ENCODE data around the gene OPRM1. TPM values are rescaled to one million over a fixed set of nuclear protein-coding genes. Genes with fewer than 3 reads are reported as not detected.

Gene OPRM1
- total and polyA plus RNA-seq, 2 of the 8 experiments (the other 6 are each of a cell fraction or from before 2014, with no cell fraction given), result not detected

- Histone ChIP-seq H3K18ac (ENCODE audit: extremely low read depth, low read length) (no peak overlapping the region), H2BK20ac (ENCODE audit: low read length) (no peak overlapping the region), H2BK15ac (ENCODE audit: low read length) (no peak overlapping the region), H4K8ac (ENCODE audit: extremely low read depth, insufficient read depth, low read length) (no peak overlapping the region), H3K79me2 (ENCODE audit: control insufficient read depth in 1 of 2, insufficient read depth in 2 of 2, low read length in 2 of 2) (no peaks in the 10 kb centered on the region), H3K4me3 (ENCODE audit: extremely low read depth in 1 of 4, insufficient read depth in 2 of 4, low read depth in 3 of 4, low read length in 4 of 4) (no peak overlapping the region), H2BK120ac (replicated peaks; ENCODE audit: low read depth, low read length) (no peak overlapping the region), H2AK5ac (ENCODE audit: low read depth, low read length) (no peak overlapping the region), H4K20me1 (replicated peaks in 1 of 2; ENCODE audit: control insufficient read depth in 1 of 2, insufficient read depth in 2 of 2, low read length in 2 of 2) (no peaks in the 10 kb centered on the region), H3K4ac (replicated peaks; ENCODE audit: insufficient read length, low read depth, low read length) (no peak overlapping the region), H3K79me1 (ENCODE audit: low read depth, low read length) (no peaks in the 10 kb centered on the region), H3K23ac (ENCODE audit: insufficient read length) (no peak overlapping the region), H4K5ac (ENCODE audit: insufficient read length, low read depth, low read length) (no peak overlapping the region), H3K27ac (ENCODE audit: low read depth, low read length) (no peak overlapping the region), H3K4me2 (ENCODE audit: insufficient read depth in 1 of 2, low read depth in 2 of 2, low read length in 2 of 2) (no peak overlapping the region), H2BK12ac (ENCODE audit: low read depth, low read length) (no peak overlapping the region), H2AFZ (ENCODE audit: low read length) (no peak overlapping the region), H3K9ac (replicated peaks in 1 of 4; ENCODE audit: extremely low read depth in 1 of 4, low read depth in 3 of 4, low read length in 3 of 4) (no peak overlapping the region), H3K56ac (replicated peaks; ENCODE audit: insufficient read length, low read depth, low read length) (no peak overlapping the region), H3K9me3 (ENCODE audit: insufficient read depth in 2 of 2, low read depth in 1 of 2, low read length in 1 of 2) (no peaks in the 10 kb centered on the region), H3K14ac (ENCODE audit: insufficient read length) (no peak overlapping the region), H3K4me1 (replicated peaks in 1 of 4; ENCODE audit: control insufficient read depth in 3 of 4, insufficient read depth in 4 of 4, low read length in 3 of 4) (no peaks in the 10 kb centered on the region), H4K91ac (replicated peaks; ENCODE audit: insufficient read length, low read length) (no peak overlapping the region), H2BK5ac (ENCODE audit: low read depth, low read length) (no peak overlapping the region), H3K23me2 (ENCODE audit: low read depth, low read length) (no peaks in the 10 kb centered on the region), H3K27me3 (replicated peaks in 1 of 4; ENCODE audit: control insufficient read depth in 3 of 4, extremely low read depth in 1 of 4, insufficient read depth in 3 of 4, low read length in 3 of 4) (no peaks in the 10 kb centered on the region), H3K36me3 (ENCODE audit: control insufficient read depth in 2 of 4, insufficient read depth in 4 of 4, low read length in 3 of 4) (no peaks in the 10 kb centered on the region)
- TF ChIP-seq KDM1A (IDR thresholded peaks at IDR 0.05; ENCODE audit: borderline replicate concordance, low read length) (no peak), RXRA (IDR thresholded peaks at IDR 0.05; ENCODE audit: insufficient read depth, low read depth, low read length) (no peak), RAD21 (IDR thresholded peaks at IDR 0.05 in 1 of 2, conservative IDR thresholded peaks at IDR 0.05 in 1 of 2; ENCODE audit: low read depth in 2 of 2, low read length in 2 of 2) (no peak), NANOG (IDR thresholded peaks at IDR 0.05; ENCODE audit: insufficient read depth, low read depth, low read length, poor library complexity, severe bottlenecking) (no peak), JUND (IDR thresholded peaks at IDR 0.05; ENCODE audit: low read length) (no peak), HDAC2 (IDR thresholded peaks at IDR 0.05; ENCODE audit: borderline replicate concordance in 1 of 2, low read depth in 2 of 2, low read length in 2 of 2) (no peak), TAF7 (optimal IDR thresholded peaks at IDR 0.05; ENCODE audit: borderline replicate concordance, low read depth, low read length) (no peak), RBBP5 (IDR thresholded peaks at IDR 0.05; ENCODE audit: borderline replicate concordance, low read depth, low read length) (no peak), POLR2A (IDR thresholded peaks at IDR 0.05; ENCODE audit: control extremely low read depth in 1 of 2, low read depth in 2 of 2, low read length in 2 of 2) (no peak), HDAC6 (IDR thresholded peaks at IDR 0.05; ENCODE audit: low read depth, low read length) (no peak), EGR1 (IDR thresholded peaks at IDR 0.05; ENCODE audit: borderline replicate concordance, low read depth, low read length) (no peak), BRCA1 (IDR thresholded peaks at IDR 0.05; ENCODE audit: low read depth, low read length) (no peak), RFX5 (IDR thresholded peaks at IDR 0.05; ENCODE audit: borderline replicate concordance, low read depth, low read length) (no peak), SP4 (IDR thresholded peaks at IDR 0.05; ENCODE audit: low read length) (no peak), BACH1 (IDR thresholded peaks at IDR 0.05; ENCODE audit: low read length) (no peak), KDM5A (IDR thresholded peaks at IDR 0.05; ENCODE audit: low read length) (no peak)
- FAIRE-seq (no peak), DNase-seq (ENCODE audit: low read depth in 1 of 2, low spot score in 2 of 2) (no peak)
- ChIA-PET POLR2A (ENCODE audit: partially characterized antibody) (no interaction called here), CTCF (ENCODE audit: partially characterized antibody) (no interaction called here)
- WGBS, 2 experiments (ENCODE audit: extremely low coverage in 1 of 2, insufficient coverage in 1 of 2, insufficient read length in 1 of 2, insufficient replicate concordance in 2 of 2, low coverage in 1 of 2, low lambda C conversion rate in 2 of 2, missing lambda C conversion rate in 1 of 2), result 89% methylated on average over 3 of the region's 3 CpGs; no CpG with 5 or more reads in 1 of the 2 experiments
Observed at GRCh38 chr6:154096834-154097233, 57.8 kb downstream of the OPRM1 start.

Data from H1 (cell line).